Measurements from ENCODE around the gene DCC.

- TF ChIP-seq CTCF (conservative IDR thresholded peaks at IDR 0.05; ENCODE audit: low read depth in 2 of 2) = no peak
- no peak for TF ChIP-seq EZH2phosphoT487 (IDR thresholded peaks at IDR 0.05; ENCODE audit: unreplicated experiment)
- TF ChIP-seq, protein P1, sequence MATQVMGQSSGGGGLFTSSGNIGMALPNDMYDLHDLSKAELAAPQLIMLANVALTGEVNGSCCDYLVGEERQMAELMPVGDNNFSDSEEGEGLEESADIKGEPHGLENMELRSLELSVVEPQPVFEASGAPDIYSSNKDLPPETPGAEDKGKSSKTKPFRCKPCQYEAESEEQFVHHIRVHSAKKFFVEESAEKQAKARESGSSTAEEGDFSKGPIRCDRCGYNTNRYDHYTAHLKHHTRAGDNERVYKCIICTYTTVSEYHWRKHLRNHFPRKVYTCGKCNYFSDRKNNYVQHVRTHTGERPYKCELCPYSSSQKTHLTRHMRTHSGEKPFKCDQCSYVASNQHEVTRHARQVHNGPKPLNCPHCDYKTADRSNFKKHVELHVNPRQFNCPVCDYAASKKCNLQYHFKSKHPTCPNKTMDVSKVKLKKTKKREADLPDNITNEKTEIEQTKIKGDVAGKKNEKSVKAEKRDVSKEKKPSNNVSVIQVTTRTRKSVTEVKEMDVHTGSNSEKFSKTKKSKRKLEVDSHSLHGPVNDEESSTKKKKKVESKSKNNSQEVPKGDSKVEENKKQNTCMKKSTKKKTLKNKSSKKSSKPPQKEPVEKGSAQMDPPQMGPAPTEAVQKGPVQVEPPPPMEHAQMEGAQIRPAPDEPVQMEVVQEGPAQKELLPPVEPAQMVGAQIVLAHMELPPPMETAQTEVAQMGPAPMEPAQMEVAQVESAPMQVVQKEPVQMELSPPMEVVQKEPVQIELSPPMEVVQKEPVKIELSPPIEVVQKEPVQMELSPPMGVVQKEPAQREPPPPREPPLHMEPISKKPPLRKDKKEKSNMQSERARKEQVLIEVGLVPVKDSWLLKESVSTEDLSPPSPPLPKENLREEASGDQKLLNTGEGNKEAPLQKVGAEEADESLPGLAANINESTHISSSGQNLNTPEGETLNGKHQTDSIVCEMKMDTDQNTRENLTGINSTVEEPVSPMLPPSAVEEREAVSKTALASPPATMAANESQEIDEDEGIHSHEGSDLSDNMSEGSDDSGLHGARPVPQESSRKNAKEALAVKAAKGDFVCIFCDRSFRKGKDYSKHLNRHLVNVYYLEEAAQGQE (IDR thresholded peaks at IDR 0.05; ENCODE audit: unreplicated experiment) = no peak
- TF ChIP-seq POLR2AphosphoS5 (IDR thresholded peaks at IDR 0.05; ENCODE audit: low read depth) = no peak
- no peak for TF ChIP-seq EZH2 (IDR thresholded peaks at IDR 0.05; ENCODE audit: low read depth, unreplicated experiment)
- no peak for TF ChIP-seq JUNB (IDR thresholded peaks at IDR 0.05; ENCODE audit: unreplicated experiment)
- TF ChIP-seq STAT1 (IDR thresholded peaks at IDR 0.05; ENCODE audit: unreplicated experiment) = no peak
- no peak for TF ChIP-seq ZNF462 (CRISPR knock-in tag; IDR thresholded peaks at IDR 0.05)
- no peak for TF ChIP-seq ZNF331 (CRISPR knock-in tag; IDR thresholded peaks at IDR 0.05; ENCODE audit: low read depth)
- TF ChIP-seq ZNF114 (CRISPR knock-in tag; IDR thresholded peaks at IDR 0.05) = no peak
- TF ChIP-seq CREB1 (CRISPR knock-in tag; IDR thresholded peaks at IDR 0.05; ENCODE audit: low read depth) = no peak
- no peak for TF ChIP-seq ETS1 (IDR thresholded peaks at IDR 0.05)
- no peak for TF ChIP-seq NANOG (IDR thresholded peaks at IDR 0.05; ENCODE audit: borderline replicate concordance)
These were observed 145.0 kb downstream of the DCC start for GRCh38 chr18:52484977-52485376.

All from GM23338 (cell line).